Measurements from ENCODE around the gene MAGOHB. TPM values are rescaled to one million over a fixed set of nuclear protein-coding genes. Genes with fewer than 3 reads are reported as not detected.
A peak's percentile ranks its signal among the peaks of the same experiment; 100 is the strongest.
"Not testable (repeated sequence)": the region's sequence is repeated elsewhere in the genome, so short reads cannot be mapped to it uniquely, and the experiment has no call there.

The MAGOHB gene
- total RNA-seq = 1 to 10 TPM; 5.5 to 6.2 TPM

- peak within 1 kb of the TSS; percentile 90 to 95 for H3K27ac ChIP-seq
- TF ChIP-seq CTCF (IDR thresholded peaks at IDR 0.05) = no peak
- no peaks in the 10 kb centered on the region for H3K27me3 ChIP-seq
- peak; percentile 96 for DNase-seq (ENCODE audit: low spot score)
- H3K9me3 ChIP-seq = no peaks in the 10 kb centered on the region
- peak within 1 kb of the TSS; percentile 90 for H3K4me3 ChIP-seq
- H3K4me1 ChIP-seq = peaks cover 0 to 19% of the 10 kb centered on the region in 2 donors
- peaks cover 5% of the 10 kb centered on the region for H3K36me3 ChIP-seq
These were observed at the start of gene MAGOHB for GRCh38 chr12:10613349-10614055. TSS of gene MAGOHB (minus strand) at chr12:10613609. CDS start at chr12:10613532, 77 bp downstream.

GRCh38 chr12:10661338-10661737 is 47.9 kb upstream of the MAGOHB start:
- no peak for TF ChIP-seq CTCF (IDR thresholded peaks at IDR 0.05)
- Histone ChIP-seq H3K4me1 (no peaks in the 10 kb centered on the region), H3K9me3 (no peaks in the 10 kb centered on the region), H3K4me3 (no peak overlapping the region), H3K27me3 (no peaks in the 10 kb centered on the region), H3K27ac (no peak overlapping the region), H3K36me3 (no peaks in the 10 kb centered on the region)
- DNase-seq (ENCODE audit: low spot score) = no peak

- no peaks in the 10 kb centered on the region for H3K27me3 ChIP-seq
- H3K4me1 ChIP-seq = no peaks in the 10 kb centered on the region
- H3K27ac ChIP-seq = no peak overlapping the region
- TF ChIP-seq CTCF (IDR thresholded peaks at IDR 0.05) = no peak
- no peaks in the 10 kb centered on the region for H3K36me3 ChIP-seq
- DNase-seq (ENCODE audit: low spot score) = no peak
- H3K4me3 ChIP-seq = no peak overlapping the region
- no peaks in the 10 kb centered on the region for H3K9me3 ChIP-seq
These were observed 40.6 kb upstream of the MAGOHB start for GRCh38 chr12:10654003-10654402.

GRCh38 chr12:10652192-10652591 is 38.8 kb upstream of the MAGOHB start:
- H3K27me3 ChIP-seq = no peaks in the 10 kb centered on the region
- no peak for TF ChIP-seq CTCF (IDR thresholded peaks at IDR 0.05)
- H3K9me3 ChIP-seq = no peaks in the 10 kb centered on the region
- no peak overlapping the region for H3K4me3 ChIP-seq
- H3K36me3 ChIP-seq = no peaks in the 10 kb centered on the region
- H3K27ac ChIP-seq = no peak overlapping the region
- no peak for DNase-seq (ENCODE audit: low spot score)
- H3K4me1 ChIP-seq = no peaks in the 10 kb centered on the region

- H3K9me3 ChIP-seq = peaks cover 0 to 21% of the 10 kb centered on the region in 2 donors
- not testable (repeated sequence) for DNase-seq (ENCODE audit: low spot score); H3K4me1 ChIP-seq; H3K27me3 ChIP-seq; H3K36me3 ChIP-seq; H3K27ac ChIP-seq; H3K4me3 ChIP-seq
These were observed 33.2 kb upstream of the MAGOHB start for GRCh38 chr12:10646576-10646975.

- Histone ChIP-seq H3K27me3 (no peaks in the 10 kb centered on the region), H3K27ac (no peak overlapping the region), H3K9me3 (peaks cover 0 to 21% of the 10 kb centered on the region in 2 donors), H3K36me3 (no peaks in the 10 kb centered on the region), H3K4me3 (no peak overlapping the region), H3K4me1 (no peaks in the 10 kb centered on the region)
- DNase-seq (ENCODE audit: low spot score) = no peak
- no peak for TF ChIP-seq CTCF (IDR thresholded peaks at IDR 0.05)
These were observed 32.5 kb upstream of the MAGOHB start for GRCh38 chr12:10645910-10646309.

Data from right atrium auricular region (tissue), 2 donors.